HCT116 (cell line): Measurements from ENCODE around the gene LRRC71. TPM values are rescaled to one million over a fixed set of nuclear protein-coding genes. Genes with fewer than 3 reads are reported as not detected.

Source experiments
- ATAC-seq: fragments of 200-7000 bp; cut with Tn5 transposase; 2 replicates; pipeline ENCODE4 v1.9.1; 2020; ENCODE audit warnings: mild to moderate bottlenecking, moderate library complexity
- BruUV-seq: library from RNA; stranded (reverse); fragments of 400-500 nt; replicated peaks from 2 replicates; lab custom pipeline; 2021; lab: Mats Ljungman, UMichigan
- CTCF ChIA-PET: fragments of 300-600 bp; sonication (Branson Sonifier 250); formaldehyde crosslinking; loops from one replicate; lab custom pipeline; 2021; ENCODE audit warnings: antibody characterized with exemption; lab: Charles Lee
- POLR2A ChIA-PET: fragments of 300-600, 350-600 bp; sonication (Branson Sonifier 250); formaldehyde crosslinking; loops from one replicate; lab custom pipeline; 2021; ENCODE audit warnings: antibody characterized with exemption; lab: Charles Lee
- RAD21 ChIA-PET, 2 experiments: fragments of 300-600 bp; sonication (Branson Sonifier 250); formaldehyde crosslinking; loops; one replicate each; lab custom pipeline; 2023; ENCODE audit warnings: low total read pairs in 2 of 2; ENCODE audit not compliant: uncharacterized antibody in 2 of 2, unreplicated experiment in 2 of 2, low non-redundant PET in 1 of 2; lab: Charles Lee
- DNase-seq: peaks from one replicate; pipeline ENCODE4 v3.0.0-alpha.2; 2010; ENCODE audit warnings: low read depth, low spot score
- H2AFZ ChIP-seq: fragments of 200-600 bp; shearing (Covaris generic), sonication (generic); 2 replicates; pipeline ENCODE4 v1.6.1; 2017; ENCODE audit warnings: low read depth, mixed run types, mixed read lengths, antibody characterized with exemption, low read length; ENCODE audit not compliant: poor library complexity, severe bottlenecking
- H3K27ac ChIP-seq: 2 replicates; pipeline ENCODE4 v1.5.1; 2012; ENCODE audit warnings: low read depth, low read length
- H3K27me3 ChIP-seq: fragments of 200-600 bp; sonication (generic); 2 replicates; pipeline ENCODE4 v1.6.1; 2016; ENCODE audit warnings: mixed run types, low read length, mixed read lengths; ENCODE audit not compliant: insufficient read depth
- H3K36me3 ChIP-seq, 2 experiments: fragments of 200-500 bp in 1 of 2; fragments of 200-600 bp in 1 of 2; sonication (Bioruptor generic) in 1 of 2; sonication (generic) in 1 of 2; 2 replicates each; pipeline versions ENCODE4 v1.5.1 to v1.6.1; 2014 to 2016; ENCODE audit warnings: low read length in 2 of 2, inconsistent platforms in 1 of 2, mixed read lengths in 1 of 2, mixed run types in 1 of 2; ENCODE audit not compliant: insufficient read depth in 2 of 2, control insufficient read depth in 1 of 2
- H3K4me1 ChIP-seq, 2 experiments: fragments of 200-600 bp in 1 of 2; sonication (generic) in 1 of 2; 2 replicates each; pipeline versions ENCODE4 v1.5.1 to v1.6.1; 2012 to 2017; ENCODE audit warnings: low read length in 2 of 2, inconsistent platforms in 1 of 2, mild to moderate bottlenecking in 1 of 2, mixed read lengths in 1 of 2, mixed run types in 1 of 2, moderate library complexity in 1 of 2; ENCODE audit not compliant: insufficient read depth in 2 of 2, control insufficient read depth in 1 of 2
- H3K4me2 ChIP-seq: fragments of 200-600 bp; sonication (generic); 2 replicates; pipeline ENCODE4 v1.6.1; 2017; ENCODE audit warnings: mixed run types, low read length, mixed read lengths
- H3K4me3 ChIP-seq, 2 experiments: fragments of 200-600 bp in 1 of 2; sonication (generic) in 1 of 2; replicated peaks in 1 of 2; 2 replicates each; pipeline ENCODE4 v1.5.1; 2011 to 2016; ENCODE audit warnings: low read length in 2 of 2, control low read depth in 1 of 2, low read depth in 1 of 2, mild to moderate bottlenecking in 1 of 2, mixed read lengths in 1 of 2, mixed run types in 1 of 2
- H3K79me2 ChIP-seq: fragments of 200-600 bp; sonication (generic); 2 replicates; pipeline ENCODE4 v1.6.1; 2017; ENCODE audit warnings: mild to moderate bottlenecking, mixed run types, low read length, moderate library complexity, mixed read lengths; ENCODE audit not compliant: insufficient read depth
- H3K9ac ChIP-seq: fragments of 200-600 bp; sonication (generic); 2 replicates; pipeline ENCODE4 v1.6.1; 2016; ENCODE audit warnings: low read length, mixed read lengths
- H3K9me2 ChIP-seq: fragments of 200-600 bp; sonication (generic), shearing (Covaris generic); 2 replicates; pipeline ENCODE4 v1.6.1; 2017; ENCODE audit warnings: mixed run types, mild to moderate bottlenecking, moderate library complexity; ENCODE audit not compliant: insufficient read depth
- H3K9me3 ChIP-seq, 2 experiments: fragments of 200-500 bp in 1 of 2; fragments of 200-600 bp in 1 of 2; sonication (Bioruptor generic) in 1 of 2; sonication (generic) in 1 of 2; 2 replicates each; pipeline ENCODE4 v1.6.1; 2014 to 2017; ENCODE audit warnings: low read length in 2 of 2, mixed read lengths in 2 of 2, inconsistent platforms in 1 of 2, low read depth in 1 of 2, mild to moderate bottlenecking in 1 of 2, mixed run types in 1 of 2, moderate library complexity in 1 of 2; ENCODE audit not compliant: control insufficient read depth in 1 of 2, insufficient read depth in 1 of 2
- H4K20me1 ChIP-seq: fragments of 200-600 bp; sonication (generic), shearing (Covaris generic); 2 replicates; pipeline ENCODE4 v1.6.1; 2017; ENCODE audit warnings: mixed run types, mild to moderate bottlenecking, moderate library complexity; ENCODE audit not compliant: insufficient read depth
- ATF3 ChIP-seq: IDR thresholded peaks from 2 replicates; pipeline ENCODE4 v1.6.1; 2012
- CEBPB ChIP-seq: IDR thresholded peaks from 2 replicates; pipeline ENCODE4 v1.6.1; 2012; ENCODE audit warnings: low read depth
- CTCF ChIP-seq, 3 experiments: fragments of 200-600 bp in 1 of 3; sonication (generic) in 1 of 3; IDR thresholded peaks in 2 of 3; conservative IDR thresholded peaks in 1 of 3; 2 replicates each; pipeline ENCODE4 v1.5.1; 2012 to 2017; ENCODE audit warnings: low read depth in 2 of 3, low read length in 2 of 3, antibody characterized with exemption in 1 of 3, borderline replicate concordance in 1 of 3, control low read depth in 1 of 3, mild to moderate bottlenecking in 1 of 3, mixed read lengths in 1 of 3, mixed run types in 1 of 3, moderate library complexity in 1 of 3; ENCODE audit not compliant: insufficient read depth in 1 of 3
- EGR1 ChIP-seq: IDR thresholded peaks from 2 replicates; pipeline ENCODE4 v1.6.1; 2012; ENCODE audit warnings: low read depth
- ELF1 ChIP-seq: IDR thresholded peaks from 2 replicates; pipeline ENCODE4 v1.6.1; 2012; ENCODE audit warnings: low read depth, borderline replicate concordance
- EZH2 ChIP-seq: fragments of 200-600 bp; sonication (generic); IDR thresholded peaks from 2 replicates; pipeline ENCODE4 v1.6.1; 2017; ENCODE audit warnings: antibody characterized with exemption, mixed run types
- MAX ChIP-seq: IDR thresholded peaks from 2 replicates; pipeline ENCODE4 v1.6.1; 2012
- POLR2A ChIP-seq: IDR thresholded peaks from 2 replicates; pipeline ENCODE4 v1.7.0; 2011; ENCODE audit warnings: borderline replicate concordance; ENCODE audit not compliant: insufficient read depth, insufficient read length; ENCODE audit errors: extremely low read depth
- POLR2AphosphoS5 ChIP-seq: IDR thresholded peaks from 2 replicates; pipeline ENCODE4 v1.6.1; 2011; ENCODE audit warnings: mild to moderate bottlenecking, low read depth, low read length, moderate library complexity
- RAD21 ChIP-seq: IDR thresholded peaks from 2 replicates; pipeline ENCODE4 v1.6.1; 2012; ENCODE audit warnings: low read depth, mild to moderate bottlenecking
- REST ChIP-seq: IDR thresholded peaks from 2 replicates; pipeline ENCODE4 v1.6.1; 2012; ENCODE audit warnings: low read depth
- SIN3A ChIP-seq: IDR thresholded peaks from 2 replicates; pipeline ENCODE4 v1.6.1; 2012; ENCODE audit warnings: low read depth
- SP1 ChIP-seq: IDR thresholded peaks from 2 replicates; pipeline ENCODE4 v1.6.1; 2012; ENCODE audit warnings: low read depth
- SRF ChIP-seq: IDR thresholded peaks from 2 replicates; pipeline ENCODE4 v1.6.1; 2012; ENCODE audit warnings: low read depth
- TCF7L2 ChIP-seq: IDR thresholded peaks from 2 replicates; pipeline ENCODE4 v1.7.0; 2011; ENCODE audit warnings: borderline replicate concordance, inconsistent platforms; ENCODE audit not compliant: insufficient read depth, insufficient read length; ENCODE audit errors: extremely low read depth
- ZBTB33 ChIP-seq: IDR thresholded peaks from 2 replicates; pipeline ENCODE4 v1.6.1; 2011; ENCODE audit warnings: mild to moderate bottlenecking, low read length, moderate library complexity; ENCODE audit not compliant: insufficient replicate concordance; ENCODE audit errors: extremely low read depth
- ZNF274 ChIP-seq: fragments of 200-500 bp; sonication (Bioruptor generic); IDR thresholded peaks from 2 replicates; pipeline ENCODE4 v1.6.1; 2014; ENCODE audit warnings: mild to moderate bottlenecking, low read depth, low read length, inconsistent platforms
- intact Hi-C: fragments of 100-400 bp; cut with micrococcal nuclease; formaldehyde crosslinking; loops from 2 replicates; pipeline ENCODE4 v1.10.0; 2022
- total RNA-seq: library from RNA; stranded (reverse); gene quantifications from one replicate; pipeline ENCODE4 v1.2.1, GENCODE V29; 2021; ENCODE audit not compliant: unreplicated experiment

The LRRC71 gene
- total RNA-seq, 1 experiment from 2014 or later = not detected

GRCh38 chr1:156881101-156881500 lies 39.3 kb upstream of the LRRC71 start:
- Histone ChIP-seq H4K20me1 (no peaks in the 10 kb centered on the region), H3K9ac (no peak overlapping the region), H3K27me3 (0 out of 2 replicates have a peak, but pooled peaks cover 3% of the 10 kb centered on the region)
- intact Hi-C loops = no loop called here
- POLR2A ChIA-PET = no interaction called here
- TF ChIP-seq ELF1 (no peak), ZNF274 (no peak), ZBTB33 (no peak), ATF3 (no peak), EZH2 (no peak), SP1 (no peak), CTCF (IDR thresholded peaks at IDR 0.05 in 2 of 3, conservative IDR thresholded peaks at IDR 0.05 in 1 of 3; ENCODE audit: borderline replicate concordance in 1 of 3, insufficient read depth in 1 of 3, low read depth in 2 of 3, low read length in 2 of 3) (no peak), POLR2A (no peak), POLR2AphosphoS5 (no peak), TCF7L2 (no peak), EGR1 (no peak), RAD21 (no peak), MAX (no peak), SIN3A (no peak), CEBPB (no peak), REST (no peak), SRF (no peak)
- TF ChIP-seq, all 23 proteins: peak for 0
- H3K4me1 ChIP-seq = peaks cover 0 to 7% of the 10 kb centered on the region in 2 experiments; a peak in 1 of 4 replicates
- ChIA-PET RAD21 (no interaction called here), CTCF (interaction anchor here (1.2 kb wide), 1 partner anchor 47 kb away, joined by 3 read pairs; no protein-coding TSS in a partner anchor)
- no peak overlapping the region for H3K4me2 ChIP-seq
- H3K9me2 ChIP-seq = no peaks in the 10 kb centered on the region
- H3K79me2 ChIP-seq = no peaks in the 10 kb centered on the region
- no peak for ATAC-seq
- no peak overlapping the region for H3K4me3 ChIP-seq
- no TSS peak for BruUV-seq
- no peaks in the 10 kb centered on the region for H3K36me3 ChIP-seq
- H3K27ac ChIP-seq = no peak overlapping the region
- no peaks in the 10 kb centered on the region for H3K9me3 ChIP-seq
- no peak overlapping the region for H2AFZ ChIP-seq
- DNase-seq = no peak
